Cerebellar nuclear complex (tissue), 1 donor: ENCODE results near the gene SARNP.

ENCODE experiments used
- DNase-seq, 2 experiments: peaks; one replicate each; lab custom pipeline; 2025; lab: John Stamatoyannopoulos, UW

Gene SARNP

DNA sequence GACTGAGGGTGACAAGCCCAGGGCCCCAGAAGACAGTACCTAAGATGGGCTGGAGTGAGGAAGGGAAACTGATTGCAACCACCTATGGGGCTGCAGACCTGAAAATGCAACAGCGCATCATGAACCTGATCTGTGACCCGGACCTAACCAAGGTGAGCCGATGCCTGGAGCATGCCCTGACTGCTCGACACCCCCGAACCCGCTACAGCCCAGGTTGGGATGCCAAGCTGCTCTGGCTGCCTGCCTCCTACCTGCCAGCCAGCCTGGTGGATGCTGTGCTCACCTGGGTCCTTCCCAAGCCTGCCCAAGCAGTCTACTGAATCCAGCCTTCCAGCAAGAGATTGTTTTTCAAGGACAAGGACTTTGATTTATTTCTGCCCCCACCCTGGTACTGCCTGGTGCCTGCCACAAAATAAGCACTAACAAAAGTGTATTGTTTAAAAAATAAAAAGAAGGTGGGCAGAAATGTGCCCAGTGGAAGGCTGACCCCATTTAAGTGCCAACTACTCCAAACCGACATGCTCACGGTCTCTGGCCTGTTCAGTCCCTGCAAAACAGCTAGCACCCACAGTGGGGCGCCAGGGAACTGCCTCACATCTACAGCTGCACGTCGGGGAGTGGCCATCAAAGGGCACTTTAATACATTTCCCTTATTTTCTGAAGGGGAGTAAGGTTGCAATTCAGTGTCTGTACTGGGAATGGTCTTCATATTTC, 93.1 kb downstream of the SARNP start:
- no peak for DNase-seq

DNA sequence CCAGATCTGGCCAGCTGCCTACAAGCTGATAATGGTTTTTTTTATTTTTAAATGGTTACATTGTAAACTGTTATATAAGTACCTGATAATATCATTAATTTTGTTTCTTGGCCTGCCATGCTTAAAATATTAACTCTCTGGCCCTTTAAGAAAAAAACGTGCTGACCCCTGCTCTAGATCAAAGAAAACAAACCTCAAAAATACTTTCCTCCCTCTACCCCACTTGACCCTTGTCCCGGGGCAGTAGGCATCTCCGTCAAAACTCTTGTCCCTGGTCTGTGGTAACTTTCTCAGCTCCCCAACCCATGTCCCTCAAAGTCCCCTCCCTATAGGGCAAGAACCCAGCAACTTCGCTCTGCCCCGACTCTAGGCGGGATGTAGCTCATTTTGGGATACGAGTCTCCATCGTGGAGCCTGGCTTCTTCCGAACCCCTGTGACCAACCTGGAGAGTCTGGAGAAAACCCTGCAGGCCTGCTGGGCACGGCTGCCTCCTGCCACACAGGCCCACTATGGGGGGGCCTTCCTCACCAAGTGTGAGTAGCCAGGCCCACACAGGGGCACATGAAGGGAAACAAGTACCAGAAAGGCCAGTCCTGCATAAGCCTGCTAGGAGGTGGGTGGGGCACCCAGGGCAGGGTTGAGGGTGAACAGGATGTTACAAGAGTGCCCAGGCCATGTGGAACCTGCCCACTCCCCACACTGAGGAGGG, 93.9 kb downstream of the SARNP start:
- no peak for DNase-seq

DNA sequence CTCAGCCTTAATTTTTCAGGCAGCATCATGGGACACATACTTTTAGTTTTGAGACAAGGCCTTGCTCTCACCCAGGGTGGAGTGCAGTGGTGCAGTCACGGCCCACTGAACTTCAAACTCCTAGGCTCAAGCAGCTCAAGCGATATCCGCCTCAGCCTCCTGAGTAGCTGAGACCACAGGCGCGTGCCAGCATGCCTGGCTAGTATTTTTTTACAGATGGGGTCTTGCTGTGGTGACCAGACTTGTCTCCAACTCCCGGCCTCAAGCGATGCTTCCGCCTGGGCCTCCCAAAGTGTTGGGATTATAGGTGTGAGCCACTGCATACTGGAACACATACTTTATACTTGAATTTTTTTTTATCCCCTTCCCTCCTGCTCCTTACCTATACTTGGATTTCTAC, 94.6 kb downstream of the SARNP start:
- DNase-seq: no peak

DNA sequence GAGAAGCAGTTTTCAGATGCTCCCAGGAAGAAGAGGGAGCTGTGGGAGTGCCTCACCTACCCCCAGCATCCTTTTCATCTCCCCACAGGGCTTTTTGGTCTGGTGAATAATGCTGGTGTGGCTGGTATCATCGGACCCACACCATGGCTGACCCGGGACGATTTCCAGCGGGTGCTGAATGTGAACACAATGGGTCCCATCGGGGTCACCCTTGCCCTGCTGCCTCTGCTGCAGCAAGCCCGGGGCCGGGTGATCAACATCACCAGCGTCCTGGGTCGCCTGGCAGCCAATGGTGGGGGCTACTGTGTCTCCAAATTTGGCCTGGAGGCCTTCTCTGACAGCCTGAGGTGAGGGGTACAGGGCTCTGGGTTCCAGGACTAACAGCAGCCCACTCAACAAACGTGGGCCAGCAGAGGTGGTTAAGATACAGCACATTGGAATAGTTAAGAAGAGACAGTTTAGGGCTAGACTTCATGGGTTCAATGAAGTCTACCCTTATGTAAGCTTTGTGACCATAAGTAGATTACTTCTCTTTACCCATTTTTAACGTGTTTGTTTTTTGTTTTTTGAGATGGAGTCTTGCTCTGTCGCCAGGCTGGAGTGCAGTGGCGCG, 95.8 kb downstream of the SARNP start:
- DNase-seq: no peak

DNA sequence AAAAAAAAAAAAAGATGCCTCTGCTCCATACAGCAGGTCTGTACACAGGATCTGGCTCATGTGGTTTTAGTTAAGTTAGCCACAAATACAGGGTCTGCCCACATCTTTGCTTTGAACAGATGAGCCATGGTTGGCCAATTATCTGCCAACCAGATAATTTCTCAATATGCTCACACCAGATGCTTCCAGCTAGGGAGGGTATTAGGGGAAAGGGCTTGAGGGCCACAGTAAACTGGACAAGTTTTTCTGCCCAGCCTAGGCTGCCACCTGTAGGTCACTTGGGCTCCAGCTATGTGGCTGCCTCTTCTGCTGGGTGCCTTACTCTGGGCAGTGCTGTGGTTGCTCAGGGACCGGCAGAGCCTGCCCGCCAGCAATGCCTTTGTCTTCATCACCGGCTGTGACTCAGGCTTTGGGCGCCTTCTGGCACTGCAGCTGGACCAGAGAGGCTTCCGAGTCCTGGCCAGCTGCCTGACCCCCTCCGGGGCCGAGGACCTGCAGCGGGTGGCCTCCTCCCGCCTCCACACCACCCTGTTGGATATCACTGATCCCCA, 96.6 kb downstream of the SARNP start:
- no peak for DNase-seq

DNA sequence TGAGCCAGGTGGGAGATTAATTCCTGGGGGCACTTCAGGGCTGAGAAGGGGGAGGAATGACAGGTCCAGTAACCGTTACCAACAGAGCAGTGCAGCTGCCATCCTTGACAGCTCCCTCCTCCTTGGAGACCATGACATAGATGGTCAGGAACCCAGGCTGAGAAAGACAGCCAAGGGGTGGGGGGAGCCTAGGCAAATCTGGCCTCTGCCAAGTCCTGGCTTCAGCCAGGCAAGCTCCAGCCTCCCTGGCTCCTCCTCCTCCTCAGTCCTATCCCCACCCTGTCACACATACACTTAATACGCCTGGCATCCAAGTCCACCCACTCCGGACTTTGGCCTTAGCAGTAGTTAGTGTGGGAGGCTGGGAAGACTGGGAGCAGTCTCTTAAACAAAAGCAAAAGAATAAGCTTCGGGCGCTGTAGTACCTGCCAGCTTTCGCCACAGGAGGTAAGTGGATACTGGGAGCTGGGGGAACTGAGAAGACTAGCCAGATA, 97.4 kb downstream of the SARNP start, which contains the start of gene RDH5:
TSS of gene RDH5 (plus strand) at position 323 of the 494 bp plus-strand sequence. CDS start 792 bp downstream, outside the sequence.
- no peak for DNase-seq

DNA sequence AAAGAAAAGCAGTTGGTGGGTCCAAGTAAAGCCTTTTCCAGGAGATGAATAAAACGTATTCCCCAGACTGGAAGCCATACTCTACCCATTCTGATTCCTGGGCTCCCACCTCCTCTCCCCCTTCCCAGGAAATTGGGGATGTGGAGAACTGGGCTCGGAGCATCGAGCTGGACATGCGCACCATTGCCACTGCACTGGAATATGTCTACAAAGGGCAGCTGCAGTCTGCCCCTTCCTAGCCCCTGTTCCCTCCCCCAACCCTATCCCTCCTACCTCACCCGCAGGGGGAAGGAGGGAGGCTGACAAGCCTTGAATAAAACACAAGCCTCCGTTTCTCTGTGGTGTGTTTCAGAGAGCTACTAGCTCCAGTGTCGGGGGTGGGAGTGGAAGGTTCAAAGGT, 98.2 kb downstream of the SARNP start:
- no peak for DNase-seq

DNA sequence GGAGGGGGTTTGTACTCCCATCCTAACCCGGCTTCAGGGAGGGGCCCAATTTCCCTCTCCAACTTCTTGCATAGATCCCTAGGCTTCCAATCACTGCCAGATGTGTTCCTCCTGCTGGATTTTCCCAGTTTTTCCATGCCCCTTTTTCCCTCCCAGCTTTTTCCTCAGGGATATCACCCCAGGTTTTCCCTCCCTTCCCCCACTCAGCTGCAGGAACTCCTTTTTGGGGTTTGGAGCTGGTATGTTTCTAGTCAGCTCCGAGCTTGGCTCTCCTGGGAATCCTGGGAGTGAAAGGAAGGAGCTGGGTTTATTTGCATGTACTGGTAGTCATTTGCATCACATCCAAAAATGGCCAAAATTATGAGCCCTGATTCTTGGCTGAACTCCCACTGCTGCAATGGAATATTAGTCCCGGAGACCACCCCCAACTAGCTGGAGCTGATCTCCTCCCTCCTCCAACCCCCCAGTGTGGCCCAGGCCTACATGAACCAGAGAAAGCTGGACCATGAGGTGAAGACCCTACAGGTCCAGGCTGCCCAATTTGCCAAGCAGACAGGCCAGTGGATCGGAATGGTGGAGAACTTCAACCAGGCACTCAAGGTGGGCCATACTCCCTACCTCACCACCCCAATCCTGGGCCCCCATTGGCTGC, 98.8 kb downstream of the SARNP start:
- DNase-seq: no peak

DNA sequence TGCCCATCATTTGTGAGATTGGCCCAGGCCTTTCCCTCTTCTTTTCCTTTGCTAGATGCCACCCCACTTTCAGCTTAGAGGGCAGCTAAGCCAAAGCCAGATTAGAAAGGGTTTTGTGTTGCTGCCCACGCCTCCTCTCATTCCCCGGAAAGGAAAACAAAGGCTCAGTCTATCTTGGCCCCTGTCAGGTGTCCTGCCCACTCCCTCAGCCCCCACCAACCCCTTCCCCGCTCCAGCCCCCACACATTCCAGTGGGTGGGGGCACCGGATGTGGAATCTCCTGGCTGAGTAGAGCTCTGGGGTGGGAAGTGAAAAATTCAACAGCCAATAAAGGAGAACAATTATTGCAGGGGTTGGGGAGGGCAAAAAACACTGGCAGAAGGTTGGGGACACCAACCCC, 99.5 kb downstream of the SARNP start:
- no peak for DNase-seq

DNA sequence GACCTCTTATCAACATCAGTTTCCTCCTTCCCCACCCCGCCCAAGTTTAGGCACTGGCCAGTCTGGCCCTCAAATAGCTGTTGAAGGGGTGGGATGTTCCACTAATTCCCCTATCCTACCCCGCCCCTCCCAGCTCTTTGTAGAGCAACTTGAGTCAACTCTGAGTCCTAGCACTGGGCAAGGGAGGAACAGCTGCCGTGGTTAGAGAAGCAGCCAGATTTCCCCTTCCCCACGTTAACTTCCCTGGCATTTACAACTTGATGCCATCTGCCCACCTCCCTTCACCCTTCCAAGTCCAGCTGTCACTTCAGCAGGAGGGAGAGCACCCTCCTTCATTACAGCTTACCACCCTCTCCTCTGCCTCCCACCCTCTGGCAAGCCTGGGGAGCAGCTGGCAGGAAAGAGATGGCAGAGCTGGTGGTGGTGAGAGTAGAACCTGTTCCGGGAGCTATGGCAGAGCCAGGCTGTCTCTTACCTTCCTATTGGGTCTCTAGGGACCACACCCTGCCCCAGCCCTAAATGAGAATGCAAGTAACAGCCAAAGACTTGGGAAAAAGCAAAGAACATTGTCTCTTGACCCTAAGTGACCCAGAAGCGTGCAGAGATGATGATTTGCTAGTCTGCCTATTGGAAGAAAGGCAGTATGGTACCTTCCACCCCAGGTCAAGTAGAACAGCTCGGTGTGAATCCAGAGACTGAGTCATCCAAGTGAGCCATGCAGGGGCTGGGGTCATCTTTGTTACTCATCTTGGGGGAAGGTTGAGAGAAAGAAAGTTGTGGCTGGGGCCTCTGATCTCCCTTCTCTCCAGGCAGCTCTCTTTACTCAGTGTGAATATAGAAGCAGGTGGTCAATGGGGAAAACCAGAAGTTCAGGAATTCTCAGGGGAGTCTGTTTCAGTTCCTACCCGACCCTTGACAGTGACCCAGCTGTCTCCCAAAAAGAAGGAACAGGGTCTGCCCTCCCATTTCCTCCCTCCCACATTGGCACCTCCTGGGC, 100.2 kb downstream of the SARNP start:
- no peak for DNase-seq

DNA sequence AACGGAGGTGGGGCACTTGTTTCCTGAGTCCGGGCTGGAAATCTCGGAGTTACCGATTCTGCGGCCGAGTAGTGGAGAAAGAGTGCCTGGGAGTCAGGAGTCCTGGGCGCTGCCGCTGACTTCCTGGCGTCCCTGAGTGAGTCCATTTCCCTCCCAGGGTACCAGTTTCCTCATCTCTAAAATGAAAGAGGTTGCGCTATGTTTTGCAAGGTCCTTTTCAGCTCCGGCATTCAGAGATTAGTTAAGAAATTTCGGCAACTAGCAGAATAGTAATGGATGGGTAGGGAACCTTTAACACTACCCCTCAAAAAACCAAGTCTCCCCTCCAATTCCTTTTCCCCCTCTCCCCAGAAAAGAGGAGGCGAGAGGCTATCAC, 101.0 kb downstream of the SARNP start:
- no peak for DNase-seq

DNA sequence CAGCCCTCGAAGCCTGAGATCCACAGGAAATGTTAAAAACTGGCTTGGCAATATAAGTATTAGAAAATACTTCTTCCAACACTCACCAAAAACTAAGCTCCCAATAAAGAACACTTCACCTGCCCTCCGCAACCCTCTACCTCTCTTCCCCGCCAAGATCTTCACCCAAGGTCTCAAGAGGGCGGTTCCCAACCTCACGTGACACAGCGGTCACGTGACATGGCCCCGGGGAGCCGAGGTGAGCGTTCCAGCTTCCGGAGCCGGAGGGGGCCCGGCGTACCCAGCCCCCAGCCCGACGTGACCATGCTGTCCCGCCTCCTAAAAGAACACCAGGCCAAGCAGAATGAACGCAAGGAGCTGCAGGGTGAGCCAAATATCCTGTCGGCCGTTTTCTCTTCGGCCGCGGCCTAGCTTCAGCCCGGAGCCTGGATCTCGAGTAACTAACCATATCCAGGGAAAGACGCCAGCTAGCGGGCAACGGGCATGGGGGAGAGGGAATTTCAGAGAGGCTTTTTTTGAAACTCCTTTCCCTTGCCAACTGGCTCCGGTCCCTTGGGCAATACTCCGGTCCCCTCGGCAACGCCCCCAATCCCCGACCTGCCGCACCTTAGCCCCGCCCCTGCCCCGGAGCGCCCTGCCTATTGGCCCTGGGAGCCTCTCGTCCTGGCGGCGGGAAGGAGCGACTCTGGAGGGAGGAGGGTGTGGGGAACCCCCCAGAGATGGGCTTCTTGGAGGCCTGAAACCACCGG, 101.5 kb downstream of the SARNP start, which contains the start of gene BLOC1S1:
TSS of gene BLOC1S1 (plus strand) at position 214 of the 749 bp plus-strand sequence. CDS start at position 220, 6 bp downstream.
- peak; percentile 71 to 74 for DNase-seq

DNA sequence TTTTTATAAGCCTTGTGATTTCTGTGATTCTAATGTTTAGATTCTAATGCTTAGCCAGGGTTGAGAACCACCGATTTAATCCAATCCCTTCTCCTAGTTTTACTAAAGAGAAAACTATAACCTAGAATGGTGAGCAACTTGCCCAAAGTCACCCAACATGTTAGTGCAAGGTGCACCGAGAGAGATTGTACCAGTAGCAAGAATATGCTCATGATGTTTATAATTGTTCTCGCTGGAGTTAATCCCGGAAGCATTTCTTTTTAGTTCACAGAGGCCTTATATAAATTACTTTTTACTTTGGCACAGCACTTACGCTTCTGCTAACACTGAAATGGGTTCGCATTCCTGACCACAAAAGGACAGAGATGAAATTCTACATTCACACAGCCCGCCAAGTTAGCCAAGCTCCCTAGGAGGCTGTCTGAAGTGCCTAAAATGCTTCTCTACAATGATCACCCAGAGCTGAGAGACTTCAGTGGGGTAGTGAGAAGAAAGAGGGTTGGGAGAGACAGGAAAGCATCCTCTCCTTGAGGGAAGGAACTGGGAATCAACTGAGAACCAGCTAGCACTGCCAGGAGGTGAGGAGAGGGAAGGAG, 102.3 kb downstream of the SARNP start:
- no peak for DNase-seq

DNA sequence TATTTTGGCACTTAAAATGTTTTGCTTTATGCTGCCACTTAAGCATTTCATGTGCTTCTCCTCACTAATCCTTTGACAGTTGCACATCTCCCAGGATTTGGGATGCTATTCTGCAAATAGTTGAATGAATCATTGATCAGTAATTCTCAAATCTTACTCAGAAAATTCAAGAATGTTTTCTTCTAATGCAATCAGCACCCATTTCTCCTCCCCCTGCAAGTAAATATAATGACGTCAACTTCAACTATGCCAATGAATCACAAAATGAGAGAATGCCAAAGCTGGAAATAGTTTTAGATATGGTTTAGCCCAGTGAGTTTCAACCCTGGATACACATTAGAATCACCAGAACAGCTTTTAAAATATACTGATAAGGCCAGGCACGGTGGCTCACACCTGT, 103.8 kb downstream of the SARNP start:
- no peak for DNase-seq

DNA sequence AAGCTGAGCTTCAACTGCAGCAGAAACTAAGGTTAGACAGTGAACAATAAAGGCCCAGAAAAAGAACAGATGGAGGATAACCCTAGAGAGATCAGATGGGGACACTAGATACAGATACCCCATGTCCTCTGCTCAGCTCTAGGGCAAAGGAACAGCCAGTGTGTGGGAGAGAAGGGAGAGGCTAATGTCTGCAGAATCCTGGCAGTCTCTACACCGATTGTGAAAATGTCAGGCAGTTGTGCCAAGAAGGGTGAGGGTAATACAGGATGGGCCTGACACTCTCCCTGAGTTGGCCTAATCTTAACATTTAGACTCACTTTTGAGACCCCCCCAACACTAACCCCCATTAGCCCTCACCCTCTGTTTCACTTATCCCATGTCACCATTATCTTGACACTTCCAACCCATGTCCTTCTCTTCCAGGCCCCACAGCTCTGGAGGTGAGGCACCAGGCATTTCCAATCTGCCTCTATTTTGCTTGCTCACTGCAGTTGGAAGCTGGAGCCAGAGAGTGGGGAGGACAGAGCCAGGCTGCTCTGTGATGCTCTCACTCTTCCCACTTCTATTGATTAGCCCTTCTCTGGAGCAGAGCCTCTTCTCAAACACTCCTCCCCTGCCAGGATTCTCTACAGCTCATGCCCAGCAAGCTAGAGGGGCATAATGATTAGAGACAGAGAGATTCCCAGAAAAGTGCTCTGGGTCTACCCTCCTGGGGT, 104.7 kb downstream of the SARNP start:
- DNase-seq: no peak

DNA sequence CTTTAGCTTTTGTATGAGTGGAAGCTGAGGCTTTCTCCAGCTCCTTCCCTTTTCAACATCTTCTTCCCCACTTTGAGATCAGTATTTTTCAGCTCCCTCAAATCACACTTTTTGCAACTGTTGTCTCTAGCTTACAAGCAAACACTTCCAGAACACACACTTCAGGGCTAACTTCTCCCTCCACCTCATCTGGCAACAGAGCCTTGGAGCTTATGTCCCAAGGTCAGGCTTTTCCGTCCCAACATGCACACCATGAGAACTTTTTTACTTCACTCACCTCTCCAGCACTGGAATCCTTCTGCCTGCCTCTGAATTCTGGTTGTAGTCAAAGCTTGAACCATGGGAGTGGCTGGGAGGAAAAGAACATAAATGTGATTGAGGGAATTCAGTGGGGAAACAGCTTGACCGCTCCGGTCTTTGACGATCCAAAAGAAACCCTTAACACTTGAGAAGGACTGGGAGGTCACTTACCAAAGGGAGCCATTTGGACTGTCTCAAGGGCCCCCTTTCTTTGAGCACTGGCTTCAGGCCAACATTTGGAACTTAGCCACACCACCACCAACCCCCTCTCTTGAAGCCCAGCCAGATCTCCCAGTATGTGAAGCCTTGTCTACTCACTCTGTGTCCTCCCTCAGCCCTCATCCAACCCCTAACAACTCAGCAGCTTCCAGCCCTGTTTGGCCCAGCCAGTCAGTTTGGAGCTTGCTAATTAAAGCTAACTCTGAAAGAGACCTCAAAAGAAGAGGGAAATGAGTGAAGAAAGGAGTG, 105.6 kb downstream of the SARNP start:
- no peak for DNase-seq

DNA sequence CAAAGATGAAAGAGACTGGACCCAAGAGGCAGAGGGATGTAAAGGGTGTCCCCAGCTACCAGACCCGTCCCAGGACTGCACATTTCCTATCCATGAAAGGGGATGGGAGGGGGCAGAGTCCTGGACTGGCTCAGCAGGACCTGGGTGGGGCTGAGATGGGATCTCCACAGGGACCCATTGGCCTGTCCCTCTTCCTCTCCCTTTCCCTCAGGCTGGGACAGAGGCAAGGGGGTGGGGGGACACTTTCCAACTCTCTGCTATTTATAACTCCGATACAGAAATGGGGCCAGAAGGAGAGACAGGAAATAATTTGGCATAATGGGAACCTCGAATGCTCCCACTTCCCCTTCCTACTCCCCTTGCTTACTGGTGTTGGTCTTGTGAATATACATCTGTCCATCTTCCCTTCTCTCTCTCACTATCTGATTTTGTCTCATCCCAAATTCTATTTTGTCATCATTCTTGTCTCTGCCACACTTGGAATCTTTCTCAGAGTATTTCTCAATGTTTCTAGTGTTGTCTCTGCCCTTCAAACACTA, 108.8 kb downstream of the SARNP start:
- no peak for DNase-seq
